Tibial nerve (tissue), 4 donors: ENCODE data around the gene RIMOC1. TPM values are rescaled to one million over a fixed set of nuclear protein-coding genes. Genes with fewer than 3 reads are reported as not detected.

ENCODE experiments used
- DNase-seq, 2 donors: peaks; one replicate each; pipeline ENCODE4 v3.0.0-alpha.2; 2019; ENCODE audit warnings: low spot score in 2 of 2
- H3K27ac ChIP-seq, 4 donors: fragments of 200-600 bp; sonication (generic) in 3 of 4; one replicate each; pipeline ENCODE4 v1.5.1; 2017 to 2019; ENCODE audit warnings: mild to moderate bottlenecking in 1 of 4
- H3K27me3 ChIP-seq, 2 donors: fragments of 200-600 bp; sonication (generic) in 1 of 2; one replicate each; pipeline versions ENCODE4 v1.5.1 to v1.6.0; 2017 to 2019
- H3K36me3 ChIP-seq, 3 donors: fragments of 200-600 bp; sonication (generic); one replicate each; pipeline ENCODE4 v1.5.1; 2018 to 2019
- H3K4me1 ChIP-seq, 4 donors: fragments of 200-600 bp; sonication (generic) in 3 of 4; one replicate each; pipeline ENCODE4 v1.5.1; 2017 to 2019
- H3K4me3 ChIP-seq, 4 donors: fragments of 200-600 bp; sonication (generic) in 3 of 4; one replicate each; pipeline ENCODE4 v1.5.1; 2017 to 2019; ENCODE audit warnings: mild to moderate bottlenecking in 1 of 4, moderate library complexity in 1 of 4
- H3K9me3 ChIP-seq, 4 donors: fragments of 200-600 bp; sonication (generic) in 3 of 4; one replicate each; pipeline ENCODE4 v1.5.1; 2017 to 2019
- EP300 ChIP-seq, 2 donors: sonication (generic); formaldehyde crosslinking; IDR thresholded peaks; one replicate each; pipeline ENCODE4 v1.6.1; 2017; ENCODE audit warnings: antibody characterized with exemption in 2 of 2, mild to moderate bottlenecking in 1 of 2
- POLR2A ChIP-seq, 2 donors: fragments of 450-650 bp; IDR thresholded peaks; one replicate each; pipeline ENCODE4 v1.6.1; 2017; ENCODE audit warnings: antibody characterized with exemption in 2 of 2, mild to moderate bottlenecking in 2 of 2, moderate library complexity in 2 of 2
- WGBS, 2 donors: methylation state at CpG; one replicate each; pipeline ENCODE4 v1.1.5; 2018; 5-methylcytosine and 5-hydroxymethylcytosine counted together
- total RNA-seq, 4 donors: library from RNA; depleted of rRNA; stranded (reverse); fragments of >200 nt; gene quantifications; one replicate each; pipeline ENCODE4 v1.1.0, GENCODE V29; 2016
- TF ChIP-seq, protein P1 (sequence below), 5 experiments: fragments of 200-600 bp in 3 of 5; fragments of 450-650 bp in 2 of 5; sonication (generic) in 3 of 5; IDR thresholded peaks; one replicate each; pipeline ENCODE4 v1.5.1; 2016 to 2019; ENCODE audit warnings: antibody characterized with exemption in 5 of 5, mild to moderate bottlenecking in 3 of 5, moderate library complexity in 2 of 5

The RIMOC1 gene
- total RNA-seq, 4 donors from 2014 or later = 12.3 to 23.4 (median 18.0) TPM

DNA sequence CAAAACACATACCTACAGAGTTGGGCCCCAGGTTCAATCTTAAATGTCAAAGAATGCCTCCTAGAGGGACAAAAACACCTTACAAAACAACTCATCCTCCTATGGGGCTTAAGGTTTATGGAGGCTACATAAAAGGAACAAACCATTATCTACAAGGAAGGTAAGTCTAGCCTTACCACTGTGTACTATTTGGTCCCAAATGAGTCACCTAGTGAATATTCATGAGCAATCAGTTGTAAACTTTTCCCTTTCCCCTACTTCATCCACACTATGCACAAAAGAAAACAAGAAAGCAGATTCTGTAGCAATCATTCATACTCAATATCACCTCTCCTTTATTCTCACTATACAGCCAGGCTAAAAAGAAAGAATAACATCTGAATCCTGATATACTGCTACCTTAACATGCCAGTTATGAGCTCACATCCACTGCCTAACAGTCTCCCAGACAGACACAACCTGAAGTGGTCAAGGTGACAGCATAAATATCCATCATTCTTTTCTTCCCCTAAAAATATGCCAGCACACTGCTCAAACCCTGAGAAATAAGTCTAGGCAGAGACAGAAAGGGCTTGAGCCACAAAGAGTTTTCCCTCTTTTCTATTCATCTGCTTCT lies 40.2 kb upstream of the RIMOC1 start:
- no peak for DNase-seq

DNA sequence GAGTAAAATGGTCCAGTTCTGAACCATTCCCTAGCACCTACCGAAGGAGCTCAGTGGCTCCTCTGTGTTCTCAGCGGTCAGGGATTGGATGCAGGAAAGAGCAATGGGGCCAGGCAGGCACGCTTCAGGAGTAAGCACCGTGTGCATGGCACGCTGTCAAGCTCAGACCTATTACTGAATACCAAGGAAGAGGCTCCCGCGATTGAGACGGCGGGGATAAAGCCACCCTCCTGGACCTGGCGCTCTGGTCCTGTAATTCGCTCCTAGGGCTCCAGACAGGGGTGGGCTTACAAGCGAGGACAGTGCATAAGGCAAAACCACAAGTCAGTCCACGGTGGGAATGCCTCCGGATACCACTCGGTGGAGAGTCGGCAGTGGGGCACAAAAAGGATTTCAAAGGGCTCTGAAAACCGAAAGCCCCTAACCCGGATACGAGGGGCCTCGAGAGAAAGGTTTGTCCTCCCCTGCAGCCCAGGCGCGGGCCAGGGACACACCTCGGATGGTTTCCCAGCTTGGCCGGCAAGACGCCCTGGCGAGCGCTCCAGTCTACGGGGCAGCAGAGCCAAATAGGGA lies 34.9 kb upstream of the RIMOC1 start:
- DNase-seq = peak in 1 of 2 donors; percentile 61
- Histone ChIP-seq H3K9me3 (no peaks in the 10 kb centered on the region), H3K27me3 (no peaks in the 10 kb centered on the region), H3K4me1 (peaks cover 0 to 41% (median 7%) of the 10 kb centered on the region in 4 donors), H3K36me3 (no peaks in the 10 kb centered on the region), H3K4me3 (peak overlapping the region; percentile 62 to 90 (median 78)), H3K27ac (peak overlapping the region; percentile 83 to 97 (median 88))
- TF ChIP-seq, protein P1, sequence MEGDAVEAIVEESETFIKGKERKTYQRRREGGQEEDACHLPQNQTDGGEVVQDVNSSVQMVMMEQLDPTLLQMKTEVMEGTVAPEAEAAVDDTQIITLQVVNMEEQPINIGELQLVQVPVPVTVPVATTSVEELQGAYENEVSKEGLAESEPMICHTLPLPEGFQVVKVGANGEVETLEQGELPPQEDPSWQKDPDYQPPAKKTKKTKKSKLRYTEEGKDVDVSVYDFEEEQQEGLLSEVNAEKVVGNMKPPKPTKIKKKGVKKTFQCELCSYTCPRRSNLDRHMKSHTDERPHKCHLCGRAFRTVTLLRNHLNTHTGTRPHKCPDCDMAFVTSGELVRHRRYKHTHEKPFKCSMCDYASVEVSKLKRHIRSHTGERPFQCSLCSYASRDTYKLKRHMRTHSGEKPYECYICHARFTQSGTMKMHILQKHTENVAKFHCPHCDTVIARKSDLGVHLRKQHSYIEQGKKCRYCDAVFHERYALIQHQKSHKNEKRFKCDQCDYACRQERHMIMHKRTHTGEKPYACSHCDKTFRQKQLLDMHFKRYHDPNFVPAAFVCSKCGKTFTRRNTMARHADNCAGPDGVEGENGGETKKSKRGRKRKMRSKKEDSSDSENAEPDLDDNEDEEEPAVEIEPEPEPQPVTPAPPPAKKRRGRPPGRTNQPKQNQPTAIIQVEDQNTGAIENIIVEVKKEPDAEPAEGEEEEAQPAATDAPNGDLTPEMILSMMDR (IDR thresholded peaks at IDR 0.05) = no peak
- TF ChIP-seq POLR2A (IDR thresholded peaks at IDR 0.05) = no peak
- no peak for TF ChIP-seq EP300 (IDR thresholded peaks at IDR 0.05)
- WGBS, 2 donors = 19 to 33% methylated on average over 21 to 26 of the region's 28 CpGs

More for the DNA sequence above, 40.2 kb upstream of the RIMOC1 start:
- Histone ChIP-seq H3K9me3 (no peaks in the 10 kb centered on the region), H3K27me3 (no peaks in the 10 kb centered on the region), H3K27ac (no peak overlapping the region), H3K4me1 (peaks cover 0 to 19% (median 2%) of the 10 kb centered on the region in 4 donors), H3K4me3 (no peak overlapping the region), H3K36me3 (peaks cover 0 to 17% (median 0%) of the 10 kb centered on the region in 3 donors)
- TF ChIP-seq, protein P1 (IDR thresholded peaks at IDR 0.05) = no peak
- TF ChIP-seq POLR2A (IDR thresholded peaks at IDR 0.05) (no peak), EP300 (IDR thresholded peaks at IDR 0.05) (no peak)

DNA sequence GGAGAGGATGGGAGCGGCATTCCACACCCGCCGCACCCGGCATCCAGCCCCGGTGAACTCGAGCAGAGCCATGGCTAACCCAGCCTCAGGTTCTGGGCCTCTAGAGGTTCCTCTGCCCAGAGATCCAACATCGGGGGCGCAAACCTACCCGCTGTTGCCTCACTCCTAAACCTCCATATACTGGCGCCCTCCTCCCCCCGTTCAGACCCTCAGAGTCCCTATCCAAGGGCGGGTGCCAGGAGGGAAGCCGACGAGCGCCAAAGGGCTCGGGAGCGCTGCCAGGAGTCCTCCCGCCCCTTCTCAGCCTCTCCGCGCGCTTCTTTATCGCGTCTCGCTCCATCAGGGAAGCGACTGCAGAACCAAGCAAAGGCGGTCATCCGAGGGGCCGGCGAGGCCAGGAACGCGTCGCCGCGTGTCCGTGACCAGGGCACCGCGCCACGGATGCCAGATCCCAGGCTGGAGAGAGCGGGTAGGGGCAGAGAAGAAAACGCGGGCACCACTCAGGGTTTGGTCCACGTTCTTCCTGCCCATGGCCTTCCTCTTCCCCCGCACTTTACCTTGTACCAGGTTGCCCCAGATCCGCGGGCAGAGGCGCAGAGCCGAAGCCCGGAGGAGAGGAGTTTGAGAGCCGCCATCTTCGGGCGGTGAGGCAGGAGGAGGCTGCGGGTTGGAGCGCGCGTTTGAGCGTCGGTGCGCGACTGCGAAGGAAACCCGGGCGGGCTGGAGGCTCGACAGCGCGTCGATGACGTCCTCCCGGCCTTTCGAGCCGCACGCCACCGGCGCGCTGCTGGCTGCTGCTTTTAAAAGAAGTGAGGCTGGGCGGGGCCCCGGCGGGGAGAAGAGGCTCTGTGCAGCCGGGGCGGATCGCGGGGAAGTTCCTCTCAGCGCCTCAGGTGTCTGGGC lies 34.2 kb upstream of the RIMOC1 start, which contains the start of gene OXCT1:
OXCT1 (minus strand) TSS at position 702 of the 903 bp plus-strand sequence; CDS start at position 635, 67 bp downstream.
- Histone ChIP-seq H3K4me1 (peaks cover 0 to 35% (median 7%) of the 10 kb centered on the region in 4 donors), H3K36me3 (no peaks in the 10 kb centered on the region), H3K27me3 (no peaks in the 10 kb centered on the region), H3K4me3 (peak within 1 kb of the TSS; percentile 62 to 90 (median 78)), H3K27ac (peak within 1 kb of the TSS; percentile 83 to 97 (median 88)), H3K9me3 (no peaks in the 10 kb centered on the region)
- peak; percentile 57 for DNase-seq
- whole genome bisulfite sequencing, 2 donors = 0 to 1% methylated on average over 33 to 65 of the region's 82 CpGs
- TF ChIP-seq, protein P1 (IDR thresholded peaks at IDR 0.05) = no peak
- TF ChIP-seq POLR2A (IDR thresholded peaks at IDR 0.05) = peak; percentile 15 to 60
- TF ChIP-seq EP300 (IDR thresholded peaks at IDR 0.05) = peak in 1 of 2 donors; percentile 79

DNA sequence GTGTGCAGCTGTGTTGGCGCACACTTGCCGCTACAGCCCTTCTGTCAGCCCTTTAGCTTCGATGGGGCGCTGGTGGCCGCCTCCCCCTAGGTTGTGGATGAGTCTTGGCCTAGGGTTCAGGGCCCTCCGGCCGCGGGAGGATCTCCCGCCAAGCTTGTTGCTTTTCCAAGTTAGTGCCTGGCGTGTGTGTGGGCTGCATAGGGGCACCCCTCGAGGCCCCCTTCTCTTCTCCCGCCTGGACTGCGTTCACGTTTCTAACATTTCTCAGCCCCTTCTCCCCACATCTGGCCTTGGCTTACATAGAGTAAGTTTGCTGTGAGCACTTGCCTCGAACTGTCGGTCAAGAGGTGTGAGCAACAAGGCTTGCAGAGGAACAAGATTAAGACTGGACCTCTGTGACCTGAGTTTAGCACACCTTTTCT lies 33.5 kb upstream of the RIMOC1 start:
- 5 to 11% methylated on average over 16 of the region's 16 CpGs for WGBS, 2 donors
- Histone ChIP-seq H3K36me3 (no peaks in the 10 kb centered on the region), H3K4me3 (peak overlapping the region; percentile 62 to 90 (median 78)), H3K9me3 (no peaks in the 10 kb centered on the region), H3K4me1 (peaks cover 0 to 32% (median 7%) of the 10 kb centered on the region in 4 donors), H3K27ac (peak overlapping the region; percentile 83 to 97 (median 88)), H3K27me3 (no peaks in the 10 kb centered on the region)
- DNase-seq = no peak
- TF ChIP-seq POLR2A (IDR thresholded peaks at IDR 0.05) = no peak
- TF ChIP-seq, protein P1 (IDR thresholded peaks at IDR 0.05) = no peak
- no peak for TF ChIP-seq EP300 (IDR thresholded peaks at IDR 0.05)
